ENCODE results near the gene RNF144A. TPM values are rescaled to one million over a fixed set of nuclear protein-coding genes. Genes with fewer than 3 reads are reported as not detected.

The RNF144A gene
- total RNA-seq, 1 experiment from 2014 or later = 10.6 TPM

GRCh38 chr2:6914828-6915227 is 2.4 kb upstream of the RNF144A start:
- no peak overlapping the region for H2BK120ac ChIP-seq (ENCODE audit: low read depth, low read length, poor library complexity, severe bottlenecking)
- no peaks in the 10 kb centered on the region for H3K79me1 ChIP-seq (ENCODE audit: insufficient read depth, low read depth, low read length, poor library complexity, severe bottlenecking)
- H4K91ac ChIP-seq (ENCODE audit: insufficient read length, low read depth, low read length) = no peak overlapping the region
- H3K27ac ChIP-seq (ENCODE audit: insufficient read length, low read depth, low read length) = no peak overlapping the region
- no peak overlapping the region for H2BK5ac ChIP-seq (ENCODE audit: insufficient read length, low read length)
- no peak overlapping the region for H3K14ac ChIP-seq (ENCODE audit: insufficient read depth, low read length)
- no peak overlapping the region for H2AFZ ChIP-seq (ENCODE audit: low read length)
- no peak overlapping the region for H4K5ac ChIP-seq (ENCODE audit: insufficient read length, low read depth, low read length)
- no peak overlapping the region for H3K9ac ChIP-seq (ENCODE audit: extremely low read depth, insufficient read length, low read length)
- peaks cover 22 to 35% of the 10 kb centered on the region in 2 experiments for H3K4me1 Mint-ChIP-seq
- no peaks in the 10 kb centered on the region for H4K20me1 ChIP-seq (ENCODE audit: control insufficient read depth, insufficient read depth, insufficient read length)
- H3K4me1 ChIP-seq (ENCODE audit: insufficient read depth, low read length) = 0 out of 2 replicates have a peak, but pooled peaks cover 3% of the 10 kb centered on the region
- TF ChIP-seq CTCF (conservative IDR thresholded peaks at IDR 0.05) = no peak
- H4K8ac ChIP-seq (replicated peaks; ENCODE audit: insufficient read length, low read depth, low read length) = no peak overlapping the region
- H3K4me3 Mint-ChIP-seq = no peak overlapping the region
- H3K27ac Mint-ChIP-seq = peak overlapping the region in 1 of 3 experiments; percentile 69; a peak in 2 of 7 replicates
- WGBS (ENCODE audit: extremely low coverage, insufficient read length, low lambda C conversion rate) = no CpG with 5 or more reads among the region's 3 CpGs
- no peak overlapping the region for H2BK12ac ChIP-seq (ENCODE audit: insufficient read length, low read depth, low read length)
- no peak overlapping the region for H3K56ac ChIP-seq (ENCODE audit: insufficient read length, low read depth, low read length)
- H3K27me3 Mint-ChIP-seq (ENCODE audit: low read depth) = peaks cover 21% of the 10 kb centered on the region
- peaks cover 10% of the 10 kb centered on the region for H3K23me2 ChIP-seq (ENCODE audit: insufficient read length, low read depth, low read length, poor library complexity, severe bottlenecking)
- peaks cover 0 to 6% (median 0%) of the 10 kb centered on the region in 3 experiments; a peak in 2 of 7 replicates for H3K36me3 Mint-ChIP-seq (ENCODE audit: insufficient read depth in 1 of 3, low read depth in 3 of 3)
- H3K18ac ChIP-seq (ENCODE audit: insufficient read length, low read depth, low read length) = no peak overlapping the region
- H2BK15ac ChIP-seq (ENCODE audit: low read depth, low read length) = no peak overlapping the region
- no peaks in the 10 kb centered on the region for H3K79me2 ChIP-seq (ENCODE audit: insufficient read depth, low read length)
- H3K23ac ChIP-seq (ENCODE audit: insufficient read length, low read depth, low read length) = no peak overlapping the region
- no peaks in the 10 kb centered on the region for H3K9me3 ChIP-seq (ENCODE audit: control insufficient read depth, low read depth, low read length)
- H3K4ac ChIP-seq (ENCODE audit: low read depth, low read length) = no peak overlapping the region
- H3K4me2 ChIP-seq (ENCODE audit: insufficient read depth, insufficient read length, low read length) = no peak overlapping the region
- no peak for DNase-seq
- H2BK20ac ChIP-seq (ENCODE audit: low read depth, low read length, poor library complexity, severe bottlenecking) = no peak overlapping the region
- no peak overlapping the region for H2AK5ac ChIP-seq (ENCODE audit: insufficient read length, low read length)
- H3K9me3 Mint-ChIP-seq = no peaks in the 10 kb centered on the region; a peak in 1 of 5 replicates
- H3T11ph ChIP-seq (ENCODE audit: low read length) = no peak overlapping the region
- no peaks in the 10 kb centered on the region for H3K27me3 ChIP-seq (ENCODE audit: insufficient read depth, low read length)

All from H9 (cell line).